ENCODE data around the gene FAM221A. TPM values are rescaled to one million over a fixed set of nuclear protein-coding genes. Genes with fewer than 3 reads are reported as not detected.

The FAM221A gene
- total and polyA plus RNA-seq, 9 of the 15 experiments (the other 6 are each of a cell fraction or from before 2014, with no cell fraction given), result not detected

DNA sequence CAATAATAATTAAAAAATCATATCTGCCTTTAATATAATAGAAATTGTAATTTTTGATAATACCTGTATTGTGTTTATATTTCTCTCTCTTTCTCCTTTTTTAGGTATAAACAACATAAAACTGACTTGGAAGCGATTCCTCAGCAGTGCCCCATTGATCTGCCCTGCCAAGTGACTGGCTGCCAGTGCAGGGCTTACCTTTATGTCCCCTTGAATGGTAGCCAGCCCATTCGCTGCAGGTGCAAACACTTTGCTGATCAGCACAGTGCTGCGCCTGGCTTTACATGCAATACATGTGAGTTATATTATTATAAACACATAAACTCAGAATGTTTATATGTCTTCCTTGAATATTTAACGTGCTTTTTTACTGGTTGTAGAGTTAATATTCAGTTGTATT lies 9.2 kb downstream of the FAM221A start (continued):
- no peak for TF ChIP-seq FOS (IDR thresholded peaks at IDR 0.05; ENCODE audit: extremely low read depth, insufficient read length)
- TF ChIP-seq, protein P1, sequence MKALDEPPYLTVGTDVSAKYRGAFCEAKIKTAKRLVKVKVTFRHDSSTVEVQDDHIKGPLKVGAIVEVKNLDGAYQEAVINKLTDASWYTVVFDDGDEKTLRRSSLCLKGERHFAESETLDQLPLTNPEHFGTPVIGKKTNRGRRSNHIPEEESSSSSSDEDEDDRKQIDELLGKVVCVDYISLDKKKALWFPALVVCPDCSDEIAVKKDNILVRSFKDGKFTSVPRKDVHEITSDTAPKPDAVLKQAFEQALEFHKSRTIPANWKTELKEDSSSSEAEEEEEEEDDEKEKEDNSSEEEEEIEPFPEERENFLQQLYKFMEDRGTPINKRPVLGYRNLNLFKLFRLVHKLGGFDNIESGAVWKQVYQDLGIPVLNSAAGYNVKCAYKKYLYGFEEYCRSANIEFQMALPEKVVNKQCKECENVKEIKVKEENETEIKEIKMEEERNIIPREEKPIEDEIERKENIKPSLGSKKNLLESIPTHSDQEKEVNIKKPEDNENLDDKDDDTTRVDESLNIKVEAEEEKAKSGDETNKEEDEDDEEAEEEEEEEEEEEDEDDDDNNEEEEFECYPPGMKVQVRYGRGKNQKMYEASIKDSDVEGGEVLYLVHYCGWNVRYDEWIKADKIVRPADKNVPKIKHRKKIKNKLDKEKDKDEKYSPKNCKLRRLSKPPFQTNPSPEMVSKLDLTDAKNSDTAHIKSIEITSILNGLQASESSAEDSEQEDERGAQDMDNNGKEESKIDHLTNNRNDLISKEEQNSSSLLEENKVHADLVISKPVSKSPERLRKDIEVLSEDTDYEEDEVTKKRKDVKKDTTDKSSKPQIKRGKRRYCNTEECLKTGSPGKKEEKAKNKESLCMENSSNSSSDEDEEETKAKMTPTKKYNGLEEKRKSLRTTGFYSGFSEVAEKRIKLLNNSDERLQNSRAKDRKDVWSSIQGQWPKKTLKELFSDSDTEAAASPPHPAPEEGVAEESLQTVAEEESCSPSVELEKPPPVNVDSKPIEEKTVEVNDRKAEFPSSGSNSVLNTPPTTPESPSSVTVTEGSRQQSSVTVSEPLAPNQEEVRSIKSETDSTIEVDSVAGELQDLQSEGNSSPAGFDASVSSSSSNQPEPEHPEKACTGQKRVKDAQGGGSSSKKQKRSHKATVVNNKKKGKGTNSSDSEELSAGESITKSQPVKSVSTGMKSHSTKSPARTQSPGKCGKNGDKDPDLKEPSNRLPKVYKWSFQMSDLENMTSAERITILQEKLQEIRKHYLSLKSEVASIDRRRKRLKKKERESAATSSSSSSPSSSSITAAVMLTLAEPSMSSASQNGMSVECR (CRISPR knock-in tag; IDR thresholded peaks at IDR 0.05), result no peak

DNA sequence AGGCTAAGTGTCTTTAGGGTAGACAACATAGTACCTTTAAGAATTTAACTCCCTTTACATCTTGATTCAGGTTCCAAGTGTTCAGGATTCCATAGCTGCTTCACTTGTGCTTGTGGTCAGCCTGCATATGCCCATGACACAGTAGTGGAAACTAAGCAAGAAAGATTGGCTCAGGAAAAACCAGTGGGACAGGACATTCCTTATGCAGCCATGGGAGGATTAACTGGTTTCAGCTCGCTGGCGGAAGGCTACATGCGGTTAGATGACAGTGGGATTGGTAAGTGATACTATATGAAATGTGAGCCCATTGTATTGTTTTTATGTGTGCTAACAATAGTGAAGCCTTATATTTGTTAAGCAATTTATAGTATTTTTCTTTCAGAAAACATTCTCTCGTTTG lies 11.3 kb downstream of the FAM221A start:
- TF ChIP-seq, protein P2, sequence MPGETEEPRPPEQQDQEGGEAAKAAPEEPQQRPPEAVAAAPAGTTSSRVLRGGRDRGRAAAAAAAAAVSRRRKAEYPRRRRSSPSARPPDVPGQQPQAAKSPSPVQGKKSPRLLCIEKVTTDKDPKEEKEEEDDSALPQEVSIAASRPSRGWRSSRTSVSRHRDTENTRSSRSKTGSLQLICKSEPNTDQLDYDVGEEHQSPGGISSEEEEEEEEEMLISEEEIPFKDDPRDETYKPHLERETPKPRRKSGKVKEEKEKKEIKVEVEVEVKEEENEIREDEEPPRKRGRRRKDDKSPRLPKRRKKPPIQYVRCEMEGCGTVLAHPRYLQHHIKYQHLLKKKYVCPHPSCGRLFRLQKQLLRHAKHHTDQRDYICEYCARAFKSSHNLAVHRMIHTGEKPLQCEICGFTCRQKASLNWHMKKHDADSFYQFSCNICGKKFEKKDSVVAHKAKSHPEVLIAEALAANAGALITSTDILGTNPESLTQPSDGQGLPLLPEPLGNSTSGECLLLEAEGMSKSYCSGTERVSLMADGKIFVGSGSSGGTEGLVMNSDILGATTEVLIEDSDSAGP (CRISPR knock-in tag; IDR thresholded peaks at IDR 0.05), result no peak
- TF ChIP-seq RBM34 (IDR thresholded peaks at IDR 0.05; ENCODE audit: borderline replicate concordance, insufficient read depth, low read length) (no peak), SLC30A9 (CRISPR knock-in tag; IDR thresholded peaks at IDR 0.05) (no peak)
- no peak for ATAC-seq
- BruUV-seq (replicated peaks), result no TSS peak
- no peak overlapping the region for H3K4me3 ChIP-seq
- intact Hi-C loops (cut with micrococcal nuclease) (no loop called here), in situ Hi-C loops (cut with MboI) (no loop called here)
- no peaks in the 10 kb centered on the region for H3K79me2 ChIP-seq (ENCODE audit: control insufficient read depth, insufficient read depth, low read length)
- H3K9ac ChIP-seq (ENCODE audit: insufficient read depth in 1 of 2, low read depth in 2 of 2, low read length in 2 of 2), result no peak overlapping the region
- no peak overlapping the region; the same call in 1 of the 2 replicates for H3K4me2 ChIP-seq (ENCODE audit: insufficient read depth, low read length)
- DNase-seq (ENCODE audit: extremely low read depth in 1 of 4, low spot score in 3 of 4), result no peak
- POLR2A ChIA-PET, result interaction anchor here (1.0 kb wide), 1 partner anchor 327 kb away, joined by 4 read pairs; no protein-coding TSS in a partner anchor
- no peaks in the 10 kb centered on the region for H3K36me3 ChIP-seq (ENCODE audit: control insufficient read depth, insufficient read depth, low read length)
- no peaks in the 10 kb centered on the region for H3K9me1 ChIP-seq (ENCODE audit: control insufficient read depth, insufficient read depth, low read length)
- H2AFZ ChIP-seq (ENCODE audit: low read depth, low read length), result 0 out of 2 replicates have a peak overlapping the region, but pooled peaks have one; percentile 46
- no peaks in the 10 kb centered on the region; a peak in 1 of 5 replicates for H3K4me1 ChIP-seq (replicated peaks in 1 of 2; ENCODE audit: control insufficient read depth in 2 of 2, insufficient read depth in 2 of 2, low read length in 2 of 2)
- FAIRE-seq, result no peak
- 0 out of 2 replicates have a peak, but pooled peaks cover 2% of the 10 kb centered on the region for H3K9me3 ChIP-seq (replicated peaks; ENCODE audit: control insufficient read depth, insufficient read depth, low read depth, low read length)
- no peaks in the 10 kb centered on the region for H3K27me3 ChIP-seq (ENCODE audit: control insufficient read depth in 2 of 2, insufficient read depth in 2 of 2, low read length in 2 of 2)
- 23% methylated on average over 4 of the region's 4 CpGs for WGBS (ENCODE audit: insufficient coverage, low coverage, missing lambda C conversion rate)
- H3K27ac ChIP-seq (ENCODE audit: extremely low read depth, low read depth, low read length), result no peak overlapping the region
- CTCF ChIA-PET (ENCODE audit: low intra/inter-chr PET ratio), result no interaction called here
- H4K20me1 ChIP-seq (replicated peaks; ENCODE audit: control insufficient read depth, insufficient read depth, low read length), result no peaks in the 10 kb centered on the region

Data from K562 (cell line).